ENCODE results near the gene EPHB1.

The EPHB1 gene

DNA sequence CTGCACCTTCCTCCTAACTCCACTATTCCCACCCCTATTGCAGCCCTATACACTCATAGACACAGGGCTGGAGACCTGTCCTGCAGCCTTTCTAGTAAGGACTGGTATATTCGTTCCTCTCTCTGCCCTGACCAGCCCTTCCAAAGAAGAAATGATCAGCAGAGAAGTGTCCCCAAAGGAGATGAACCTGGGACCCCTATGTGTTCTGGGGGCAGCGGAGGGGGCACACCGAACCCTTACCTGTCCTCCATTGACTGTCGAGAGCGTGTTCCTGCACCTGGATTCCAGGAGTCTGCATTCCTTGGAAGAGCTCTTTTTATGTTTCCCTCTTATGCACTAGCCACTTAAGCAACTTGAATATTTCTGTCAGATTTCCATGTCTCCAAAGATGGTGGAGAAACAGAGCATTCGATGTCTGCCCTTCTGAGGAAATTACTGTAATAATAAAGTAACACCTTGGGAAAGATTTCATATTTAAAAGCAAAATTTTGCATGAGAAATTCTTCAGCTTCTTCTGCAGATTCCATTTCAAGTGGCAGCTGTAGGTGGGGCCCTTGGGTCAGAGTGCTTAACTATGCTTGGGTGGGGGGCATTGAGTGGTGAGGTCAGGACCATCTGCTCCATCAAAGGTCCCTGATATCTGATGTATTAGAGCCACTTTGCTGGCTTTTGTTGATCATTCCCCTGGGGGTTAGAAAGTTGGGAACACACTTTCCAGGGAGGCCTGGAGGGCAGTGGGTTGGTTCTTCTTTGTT lies 6.3 kb downstream of the EPHB1 start:
- Histone ChIP-seq H3K9me3 (ENCODE audit: severe bottlenecking) (no peaks in the 10 kb centered on the region), H3K27ac (no peak overlapping the region), H3K27me3 (ENCODE audit: insufficient read depth, low read depth, severe bottlenecking) (peaks cover 10% of the 10 kb centered on the region), H3K4me3 (ENCODE audit: low read depth, low read length) (no peak overlapping the region), H3K36me3 (no peaks in the 10 kb centered on the region)
- TF ChIP-seq, protein P1, sequence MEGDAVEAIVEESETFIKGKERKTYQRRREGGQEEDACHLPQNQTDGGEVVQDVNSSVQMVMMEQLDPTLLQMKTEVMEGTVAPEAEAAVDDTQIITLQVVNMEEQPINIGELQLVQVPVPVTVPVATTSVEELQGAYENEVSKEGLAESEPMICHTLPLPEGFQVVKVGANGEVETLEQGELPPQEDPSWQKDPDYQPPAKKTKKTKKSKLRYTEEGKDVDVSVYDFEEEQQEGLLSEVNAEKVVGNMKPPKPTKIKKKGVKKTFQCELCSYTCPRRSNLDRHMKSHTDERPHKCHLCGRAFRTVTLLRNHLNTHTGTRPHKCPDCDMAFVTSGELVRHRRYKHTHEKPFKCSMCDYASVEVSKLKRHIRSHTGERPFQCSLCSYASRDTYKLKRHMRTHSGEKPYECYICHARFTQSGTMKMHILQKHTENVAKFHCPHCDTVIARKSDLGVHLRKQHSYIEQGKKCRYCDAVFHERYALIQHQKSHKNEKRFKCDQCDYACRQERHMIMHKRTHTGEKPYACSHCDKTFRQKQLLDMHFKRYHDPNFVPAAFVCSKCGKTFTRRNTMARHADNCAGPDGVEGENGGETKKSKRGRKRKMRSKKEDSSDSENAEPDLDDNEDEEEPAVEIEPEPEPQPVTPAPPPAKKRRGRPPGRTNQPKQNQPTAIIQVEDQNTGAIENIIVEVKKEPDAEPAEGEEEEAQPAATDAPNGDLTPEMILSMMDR (IDR thresholded peaks at IDR 0.05; ENCODE audit: low read depth, low read length), result no peak
- peak; percentile 35 for DNase-seq

DNA sequence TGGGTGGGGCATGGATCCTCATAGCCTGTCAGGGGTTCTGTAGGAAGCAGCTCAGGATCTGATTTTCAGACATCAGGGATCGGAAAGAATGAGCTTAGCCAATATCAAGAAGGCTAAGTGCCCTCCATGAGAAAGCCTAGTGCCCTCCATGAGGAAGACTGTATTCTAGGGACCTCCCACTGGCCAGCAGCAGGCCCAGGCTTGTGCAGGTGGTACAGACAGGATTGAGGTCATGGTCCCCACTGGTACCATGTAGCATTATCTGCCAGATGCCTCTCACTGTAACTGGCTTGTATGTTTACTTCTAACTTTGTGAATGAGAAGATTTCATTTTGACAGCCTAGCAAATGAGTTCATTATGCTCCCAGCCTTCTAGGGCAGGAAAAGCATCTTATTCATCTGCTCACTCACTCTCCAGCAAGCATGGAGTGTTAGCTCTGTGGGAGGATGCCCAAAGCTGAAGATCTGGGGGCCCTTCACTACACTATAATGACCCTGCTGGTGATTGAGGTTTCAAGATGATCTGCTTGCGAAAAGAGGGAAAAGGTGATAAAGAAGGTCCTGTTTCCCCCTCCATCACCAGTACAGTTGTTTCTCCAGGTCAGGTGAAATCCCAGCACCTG lies 7.5 kb downstream of the EPHB1 start:
- H3K36me3 ChIP-seq, result no peaks in the 10 kb centered on the region
- TF ChIP-seq, protein P1 (IDR thresholded peaks at IDR 0.05; ENCODE audit: low read depth, low read length), result no peak

DNA sequence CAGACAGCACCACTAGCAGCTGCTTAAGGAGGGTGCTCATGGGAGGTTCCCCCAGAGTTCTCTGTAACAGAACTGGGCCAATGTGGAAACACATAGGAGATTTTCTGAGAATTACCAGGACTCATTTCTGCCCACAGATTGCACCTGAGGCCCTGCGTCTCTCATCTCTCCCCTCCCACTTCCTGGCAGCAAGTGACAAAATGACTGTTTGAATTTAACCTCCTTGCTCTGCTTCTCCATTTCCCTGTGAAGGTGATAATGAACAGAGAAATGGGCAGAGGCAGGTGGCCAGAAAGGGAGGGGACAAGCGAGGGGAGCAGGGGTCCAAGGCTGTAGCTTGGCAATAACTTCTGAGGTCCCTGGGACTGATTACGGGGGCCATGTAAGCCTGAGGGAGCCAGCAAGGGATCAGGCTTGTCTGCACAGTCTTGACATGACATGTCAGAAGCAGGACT lies 8.0 kb downstream of the EPHB1 start:
- no peak for DNase-seq
- H3K27ac ChIP-seq, result no peak overlapping the region
- no peaks in the 10 kb centered on the region for H3K36me3 ChIP-seq

More for the DNA sequence above, 7.5 kb downstream of the EPHB1 start:
- Histone ChIP-seq H3K27ac (no peak overlapping the region), H3K9me3 (ENCODE audit: severe bottlenecking) (no peaks in the 10 kb centered on the region), H3K27me3 (ENCODE audit: insufficient read depth, low read depth, severe bottlenecking) (no peaks in the 10 kb centered on the region), H3K4me3 (ENCODE audit: low read depth, low read length) (no peak overlapping the region)
- no peak for DNase-seq

DNA sequence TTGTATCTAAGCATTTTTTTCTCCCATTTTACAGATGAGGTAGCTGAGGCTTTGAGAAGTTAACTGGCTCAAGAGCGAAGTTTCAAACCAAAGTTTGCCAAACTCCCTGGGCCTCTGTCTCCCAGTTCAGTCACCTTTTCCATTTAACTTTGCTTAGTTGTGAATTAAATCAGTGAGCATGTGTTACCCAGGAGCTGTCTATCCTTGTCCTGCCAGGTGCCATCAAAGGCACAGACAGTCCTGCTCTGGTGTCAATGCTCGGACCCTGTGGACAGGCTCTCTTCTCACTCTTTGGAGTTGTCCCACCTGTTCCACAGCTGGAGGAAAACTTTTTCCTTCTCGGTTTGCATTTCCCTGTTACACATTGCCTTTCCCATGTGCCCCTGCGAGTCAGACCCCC lies 8.6 kb downstream of the EPHB1 start:
- Histone ChIP-seq H3K27me3 (ENCODE audit: insufficient read depth, low read depth, severe bottlenecking) (no peaks in the 10 kb centered on the region), H3K27ac (no peak overlapping the region), H3K9me3 (ENCODE audit: severe bottlenecking) (no peaks in the 10 kb centered on the region), H3K4me3 (ENCODE audit: low read depth, low read length) (no peak overlapping the region), H3K36me3 (no peaks in the 10 kb centered on the region)
- TF ChIP-seq, protein P1 (IDR thresholded peaks at IDR 0.05; ENCODE audit: low read depth, low read length), result no peak
- no peak for DNase-seq

More for the DNA sequence above, 8.0 kb downstream of the EPHB1 start:
- TF ChIP-seq, protein P1 (IDR thresholded peaks at IDR 0.05; ENCODE audit: low read depth, low read length), result no peak
- no peak overlapping the region for H3K4me3 ChIP-seq (ENCODE audit: low read depth, low read length)
- no peaks in the 10 kb centered on the region for H3K9me3 ChIP-seq (ENCODE audit: severe bottlenecking)
- H3K27me3 ChIP-seq (ENCODE audit: insufficient read depth, low read depth, severe bottlenecking), result no peaks in the 10 kb centered on the region

DNA sequence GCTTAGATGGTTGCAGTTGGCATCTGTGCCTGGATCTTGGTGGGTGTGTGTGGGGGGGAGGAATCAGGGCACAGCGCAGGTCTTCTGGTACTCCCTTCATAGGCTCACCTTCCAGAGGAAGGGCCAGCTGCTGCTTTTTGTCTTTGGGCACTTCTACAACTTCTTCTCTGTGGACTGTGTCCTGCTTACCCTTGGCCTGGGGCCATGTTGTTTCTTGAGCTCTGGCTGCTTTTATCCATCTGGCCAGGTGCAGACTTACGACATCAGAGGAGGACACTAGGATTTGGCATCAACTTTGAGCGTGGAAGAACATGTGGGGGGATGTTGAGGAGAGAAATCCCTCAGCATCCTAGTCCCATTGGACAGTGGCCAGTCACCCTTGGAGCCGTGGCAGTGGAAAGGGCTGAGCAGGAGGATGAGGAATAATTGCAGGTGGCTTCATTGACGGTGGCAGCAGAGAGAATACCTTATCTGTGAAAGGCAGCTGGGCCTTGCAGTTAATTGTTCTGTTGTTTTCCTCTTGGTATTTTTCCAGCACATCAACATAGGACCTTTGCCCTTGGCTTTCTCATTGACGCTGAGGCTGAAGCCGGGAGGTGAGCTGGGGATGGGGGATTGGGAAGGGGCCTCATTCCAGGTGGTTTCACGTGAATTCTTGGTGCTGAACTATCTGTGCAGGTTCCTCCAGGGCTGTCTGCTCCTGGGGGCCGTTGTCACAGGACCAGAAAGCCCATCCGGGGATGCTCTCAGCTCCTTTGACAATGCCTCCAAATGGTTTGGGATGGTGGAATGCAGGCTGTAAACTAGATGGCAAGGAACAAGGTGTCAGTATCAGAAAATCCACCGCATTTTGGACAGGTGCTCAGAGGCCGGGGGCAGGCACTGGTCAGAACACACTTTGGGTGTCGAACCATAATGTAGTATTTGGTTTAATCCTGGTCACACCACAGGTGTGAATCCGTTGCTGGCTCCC lies 9.7 kb downstream of the EPHB1 start:
- H3K4me3 ChIP-seq (ENCODE audit: low read depth, low read length), result no peak overlapping the region
- no peak overlapping the region for H3K27ac ChIP-seq
- TF ChIP-seq, protein P1 (IDR thresholded peaks at IDR 0.05; ENCODE audit: low read depth, low read length), result no peak
- no peaks in the 10 kb centered on the region for H3K36me3 ChIP-seq
- no peaks in the 10 kb centered on the region for H3K27me3 ChIP-seq (ENCODE audit: insufficient read depth, low read depth, severe bottlenecking)
- no peak for DNase-seq
- H3K9me3 ChIP-seq (ENCODE audit: severe bottlenecking), result no peaks in the 10 kb centered on the region

All from WERI-Rb-1 (cell line).